ENCODE data around the gene SMAD7.

The SMAD7 gene

GRCh38 chr18:48982266-48982665, 31.5 kb upstream of the SMAD7 start:
- CTCF ChIA-PET: interaction anchor here (1.0 kb wide), 1 partner anchor 15 kb away, joined by 3 read pairs; no protein-coding TSS in a partner anchor
- no peak overlapping the region for H3K4me3 ChIP-seq (ENCODE audit: low read depth, low read length)
- TF ChIP-seq, protein P1, sequence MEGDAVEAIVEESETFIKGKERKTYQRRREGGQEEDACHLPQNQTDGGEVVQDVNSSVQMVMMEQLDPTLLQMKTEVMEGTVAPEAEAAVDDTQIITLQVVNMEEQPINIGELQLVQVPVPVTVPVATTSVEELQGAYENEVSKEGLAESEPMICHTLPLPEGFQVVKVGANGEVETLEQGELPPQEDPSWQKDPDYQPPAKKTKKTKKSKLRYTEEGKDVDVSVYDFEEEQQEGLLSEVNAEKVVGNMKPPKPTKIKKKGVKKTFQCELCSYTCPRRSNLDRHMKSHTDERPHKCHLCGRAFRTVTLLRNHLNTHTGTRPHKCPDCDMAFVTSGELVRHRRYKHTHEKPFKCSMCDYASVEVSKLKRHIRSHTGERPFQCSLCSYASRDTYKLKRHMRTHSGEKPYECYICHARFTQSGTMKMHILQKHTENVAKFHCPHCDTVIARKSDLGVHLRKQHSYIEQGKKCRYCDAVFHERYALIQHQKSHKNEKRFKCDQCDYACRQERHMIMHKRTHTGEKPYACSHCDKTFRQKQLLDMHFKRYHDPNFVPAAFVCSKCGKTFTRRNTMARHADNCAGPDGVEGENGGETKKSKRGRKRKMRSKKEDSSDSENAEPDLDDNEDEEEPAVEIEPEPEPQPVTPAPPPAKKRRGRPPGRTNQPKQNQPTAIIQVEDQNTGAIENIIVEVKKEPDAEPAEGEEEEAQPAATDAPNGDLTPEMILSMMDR (IDR thresholded peaks at IDR 0.05; ENCODE audit: insufficient read depth, low read length, missing control alignments): no peak
- no peak for DNase-seq (ENCODE audit: low read depth, low spot score)
- POLR2A ChIA-PET: no interaction called here

DNA sequence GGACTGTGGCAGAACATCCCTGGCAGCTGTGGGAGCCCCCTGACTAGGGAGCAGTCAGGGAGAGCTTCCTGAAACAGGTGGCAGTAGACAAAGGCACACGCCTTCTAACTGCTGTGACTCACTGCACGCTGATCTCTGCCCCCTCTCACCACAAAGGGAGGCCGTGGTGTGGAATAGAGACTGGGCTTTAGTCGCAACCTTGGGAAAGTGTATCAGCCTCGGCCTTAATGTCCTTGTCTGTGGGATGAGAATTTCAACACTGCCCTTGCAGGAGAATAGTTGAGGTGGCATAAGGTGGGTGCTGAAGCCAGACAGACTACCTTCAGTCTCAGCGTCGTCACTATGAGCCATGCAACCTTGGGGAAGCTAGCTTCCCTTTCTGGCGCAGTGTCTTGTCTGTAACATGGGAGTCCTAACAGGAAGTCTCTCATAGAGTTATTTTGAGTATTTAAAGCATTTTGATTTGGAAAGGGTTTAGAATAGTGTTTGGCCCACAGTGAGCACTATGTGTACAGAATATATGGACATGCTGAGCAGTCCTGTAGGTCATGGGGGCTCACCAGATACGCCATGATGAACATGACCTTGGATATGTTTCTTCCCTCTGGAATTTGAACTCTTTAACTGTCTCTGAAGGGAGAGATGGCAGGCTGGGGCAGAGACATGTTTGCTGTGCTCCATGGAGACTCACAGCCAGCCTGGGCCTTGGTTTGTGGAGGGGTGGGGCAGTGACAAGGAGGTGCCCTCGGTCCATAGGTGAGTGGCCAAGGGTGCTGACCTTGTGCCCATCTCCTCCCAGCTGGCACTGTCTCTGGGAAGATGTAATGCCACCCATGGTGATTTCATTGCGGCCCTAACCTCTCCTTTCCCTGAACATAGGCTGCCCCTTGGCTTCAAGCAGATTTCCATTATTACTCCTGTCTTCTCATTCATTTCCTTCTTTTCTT, 29.5 kb upstream of the SMAD7 start:
- TF ChIP-seq, protein P1 (IDR thresholded peaks at IDR 0.05; ENCODE audit: insufficient read depth, low read length, missing control alignments): no peak
- no peak overlapping the region for H3K4me3 ChIP-seq (ENCODE audit: low read depth, low read length)
- DNase-seq (ENCODE audit: low read depth, low spot score): no peak
- CTCF ChIA-PET: interaction anchor here (0.7 kb wide), 1 partner anchor 18 kb away, joined by 3 read pairs; no protein-coding TSS in a partner anchor
- POLR2A ChIA-PET: interaction anchor here (0.7 to 1.2 kb wide), 2 partner anchors 17 to 274 kb away, joined by 3 read pairs; no protein-coding TSS in a partner anchor

DNA sequence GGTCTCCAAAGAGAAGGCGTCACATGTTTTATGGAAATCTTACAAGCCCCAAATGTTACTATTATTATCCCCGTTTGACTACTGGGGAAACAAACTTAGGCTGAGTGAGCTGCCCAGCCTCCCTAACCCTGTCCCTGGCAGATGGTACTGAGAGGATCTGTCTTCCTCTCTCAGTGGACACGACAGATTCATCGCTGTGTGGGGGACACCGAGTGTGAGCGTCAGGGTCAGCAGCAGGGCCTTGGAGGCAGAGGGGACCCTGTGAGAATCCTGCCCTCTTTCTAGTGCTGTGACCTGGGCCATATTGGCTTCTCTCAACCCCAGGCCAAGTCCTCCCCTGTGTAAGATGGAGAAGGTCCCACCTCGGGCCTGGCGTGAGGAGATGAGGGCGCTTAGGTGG, 27.1 kb upstream of the SMAD7 start:
- DNase-seq (ENCODE audit: low read depth, low spot score): no peak
- POLR2A ChIA-PET: no interaction called here
- TF ChIP-seq, protein P1 (IDR thresholded peaks at IDR 0.05; ENCODE audit: insufficient read depth, low read length, missing control alignments): no peak
- CTCF ChIA-PET: no interaction called here
- no peak overlapping the region for H3K4me3 ChIP-seq (ENCODE audit: low read depth, low read length)

DNA sequence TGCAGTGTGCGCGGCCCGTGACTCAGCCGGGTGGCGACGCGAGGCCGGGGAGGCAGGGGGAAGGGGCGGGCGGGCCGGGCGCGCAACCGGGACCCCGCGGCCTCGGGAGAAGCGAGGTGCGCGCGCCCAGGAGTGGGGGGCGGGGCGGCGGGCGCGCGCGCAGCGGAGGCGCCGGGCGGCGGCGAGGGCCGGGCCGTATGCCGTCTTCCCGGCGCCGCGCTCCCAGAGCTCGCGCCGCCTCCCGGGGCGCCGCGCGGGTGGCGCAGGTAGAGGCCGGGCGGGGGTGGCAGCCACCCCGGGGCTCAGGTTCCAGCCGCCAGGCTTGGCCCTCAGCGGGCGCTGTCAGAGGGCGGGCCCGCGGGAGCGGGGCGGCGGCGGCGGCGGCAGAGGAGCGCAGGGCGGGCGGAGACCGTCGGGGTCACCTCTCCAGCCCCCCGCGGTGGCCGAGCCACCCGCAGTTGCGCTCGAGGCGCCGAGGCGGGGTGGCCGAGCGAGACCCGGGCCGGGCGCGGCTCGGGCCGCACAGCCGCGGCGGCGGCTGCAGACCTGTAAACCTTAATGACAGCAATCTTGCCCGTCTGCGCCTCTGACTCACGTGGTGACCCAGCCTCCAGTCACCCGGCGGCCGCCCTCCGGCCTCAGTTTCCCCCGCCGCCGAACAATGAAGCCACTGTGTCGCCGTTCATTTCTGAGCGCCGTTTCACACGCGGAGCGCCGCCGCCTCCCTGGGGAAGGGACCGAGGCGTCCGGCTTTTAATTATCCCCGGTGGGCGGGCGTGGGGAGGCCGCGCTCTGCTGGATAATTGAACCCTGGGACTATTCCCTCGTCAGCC, 25.3 kb upstream of the SMAD7 start:
- H3K4me3 ChIP-seq (ENCODE audit: low read depth, low read length): peak overlapping the region; percentile 63
- TF ChIP-seq, protein P1 (IDR thresholded peaks at IDR 0.05; ENCODE audit: insufficient read depth, low read length, missing control alignments): no peak
- CTCF ChIA-PET: no interaction called here
- POLR2A ChIA-PET: interaction anchor here (0.6 to 1.0 kb wide), 2 partner anchors 12 to 22 kb away, joined by 3 read pairs; no protein-coding TSS in a partner anchor
- no peak for DNase-seq (ENCODE audit: low read depth, low spot score)

DNA sequence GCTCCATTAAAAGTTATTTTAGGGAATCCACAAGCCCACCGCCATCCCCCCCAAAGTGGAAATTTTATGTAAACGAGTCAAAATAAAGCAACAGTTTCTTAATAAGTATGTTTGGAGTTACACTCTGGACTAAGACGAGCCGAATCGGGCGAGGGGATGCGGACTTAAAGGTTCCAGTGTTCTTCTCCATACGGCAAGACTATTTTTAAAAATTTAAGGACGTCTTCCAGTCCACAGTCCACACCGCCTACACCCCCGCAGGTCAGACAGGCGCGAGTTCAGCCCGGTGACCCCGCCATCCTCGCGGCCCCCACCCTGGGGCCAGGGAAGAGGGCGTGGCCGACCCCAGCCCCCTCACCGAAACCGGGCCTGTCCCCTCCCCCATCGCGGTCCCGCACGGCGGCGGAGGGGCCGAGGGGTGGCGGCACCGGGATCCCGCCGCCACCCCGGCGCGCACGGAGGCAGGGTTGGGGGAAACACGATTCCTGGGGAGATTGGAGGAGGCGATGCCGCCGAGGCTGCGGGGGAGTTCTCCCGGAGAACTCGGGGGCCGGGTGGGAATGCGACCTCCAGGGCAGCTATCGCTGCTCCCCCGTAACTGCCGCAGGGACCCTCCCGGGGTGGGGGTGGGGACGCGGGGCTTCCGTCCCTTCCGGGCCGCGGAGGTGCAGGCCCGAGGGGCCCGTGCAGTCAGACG, 24.5 kb upstream of the SMAD7 start:
- H3K4me3 ChIP-seq (ENCODE audit: low read depth, low read length): peak overlapping the region; percentile 63
- POLR2A ChIA-PET: interaction anchor here (1.0 kb wide), 1 partner anchor 13 kb away, joined by 3 read pairs; no protein-coding TSS in a partner anchor
- CTCF ChIA-PET: no interaction called here
- no peak for DNase-seq (ENCODE audit: low read depth, low spot score)
- TF ChIP-seq, protein P1 (IDR thresholded peaks at IDR 0.05; ENCODE audit: insufficient read depth, low read length, missing control alignments): no peak

All from AG04449 (cell line).